T-helper 22 cell (primary cell): Measurements from ENCODE around the gene SBDS.

Experiments
- DNase-seq: peaks from one replicate; pipeline ENCODE4 v3.0.0-alpha.2; 2020; ENCODE audit warnings: low read depth

The SBDS gene

GRCh38 chr7:66937940-66938339 lies 57.4 kb downstream of the SBDS start:
- no peak for DNase-seq
